Measurements from ENCODE around the gene KIAA1217. TPM values are rescaled to one million over a fixed set of nuclear protein-coding genes. Genes with fewer than 3 reads are reported as not detected.

KIAA1217 gene
- total RNA-seq, 4 donors from 2014 or later, result 46.9 to 108 (median 61.5) TPM

- Histone ChIP-seq H3K4me3 (no peak overlapping the region), H3K4me1 (no peaks in the 10 kb centered on the region), H3K27ac (no peak overlapping the region), H3K27me3 (no peaks in the 10 kb centered on the region), H3K9me3 (no peaks in the 10 kb centered on the region), H3K36me3 (peaks cover 0 to 78% (median 0%) of the 10 kb centered on the region in 3 donors)
- TF ChIP-seq POLR2A (IDR thresholded peaks at IDR 0.05) (no peak), CTCF (IDR thresholded peaks at IDR 0.05) (no peak)
- no peak for DNase-seq
These were observed 332.4 kb downstream of the KIAA1217 start for GRCh38 chr10:24541239-24541753.

- Histone ChIP-seq H3K27me3 (no peaks in the 10 kb centered on the region), H3K4me3 (no peak overlapping the region), H3K27ac (no peak overlapping the region), H3K4me1 (no peaks in the 10 kb centered on the region), H3K36me3 (peaks cover 0 to 67% (median 0%) of the 10 kb centered on the region in 3 donors), H3K9me3 (no peaks in the 10 kb centered on the region)
- no peak for DNase-seq
- TF ChIP-seq CTCF (IDR thresholded peaks at IDR 0.05) (no peak), POLR2A (IDR thresholded peaks at IDR 0.05) (no peak)
These were observed 333.7 kb downstream of the KIAA1217 start for GRCh38 chr10:24542314-24543270.

- TF ChIP-seq POLR2A (IDR thresholded peaks at IDR 0.05) (no peak), CTCF (IDR thresholded peaks at IDR 0.05) (no peak)
- H3K9me3 ChIP-seq, result no peaks in the 10 kb centered on the region
- H3K27me3 ChIP-seq, result no peaks in the 10 kb centered on the region
- peaks cover 0 to 51% (median 0%) of the 10 kb centered on the region in 3 donors for H3K36me3 ChIP-seq
- DNase-seq, result no peak
- no peak overlapping the region for H3K27ac ChIP-seq
- H3K4me1 ChIP-seq, result no peaks in the 10 kb centered on the region
- H3K4me3 ChIP-seq, result no peak overlapping the region
These were observed 335.8 kb downstream of the KIAA1217 start for GRCh38 chr10:24544776-24545175.

GRCh38 chr10:24545585-24545984 lies 336.6 kb downstream of the KIAA1217 start:
- Histone ChIP-seq H3K27ac (no peak overlapping the region), H3K27me3 (no peaks in the 10 kb centered on the region), H3K4me1 (no peaks in the 10 kb centered on the region), H3K9me3 (no peaks in the 10 kb centered on the region), H3K36me3 (peaks cover 0 to 47% (median 0%) of the 10 kb centered on the region in 3 donors), H3K4me3 (no peak overlapping the region)
- no peak for DNase-seq
- TF ChIP-seq POLR2A (IDR thresholded peaks at IDR 0.05), result no peak
- no peak for TF ChIP-seq CTCF (IDR thresholded peaks at IDR 0.05)

GRCh38 chr10:24550680-24551079 lies 341.7 kb downstream of the KIAA1217 start:
- DNase-seq, result peak in 1 of 3 donors; percentile 24
- no peak overlapping the region for H3K27ac ChIP-seq

More at GRCh38 chr10:24550680-24551079, 341.7 kb downstream of the KIAA1217 start:
- Histone ChIP-seq H3K36me3 (peaks cover 0 to 8% (median 0%) of the 10 kb centered on the region in 3 donors), H3K4me3 (no peak overlapping the region), H3K4me1 (no peaks in the 10 kb centered on the region), H3K9me3 (no peaks in the 10 kb centered on the region), H3K27me3 (no peaks in the 10 kb centered on the region)
- TF ChIP-seq CTCF (IDR thresholded peaks at IDR 0.05) (no peak), POLR2A (IDR thresholded peaks at IDR 0.05) (no peak)
